Measurements from ENCODE around the gene SNAPC2. TPM values are rescaled to one million over a fixed set of nuclear protein-coding genes. Genes with fewer than 3 reads are reported as not detected.

SNAPC2 gene
- total RNA-seq, 1 experiment from 2014 or later, result 23.2 TPM

DNA sequence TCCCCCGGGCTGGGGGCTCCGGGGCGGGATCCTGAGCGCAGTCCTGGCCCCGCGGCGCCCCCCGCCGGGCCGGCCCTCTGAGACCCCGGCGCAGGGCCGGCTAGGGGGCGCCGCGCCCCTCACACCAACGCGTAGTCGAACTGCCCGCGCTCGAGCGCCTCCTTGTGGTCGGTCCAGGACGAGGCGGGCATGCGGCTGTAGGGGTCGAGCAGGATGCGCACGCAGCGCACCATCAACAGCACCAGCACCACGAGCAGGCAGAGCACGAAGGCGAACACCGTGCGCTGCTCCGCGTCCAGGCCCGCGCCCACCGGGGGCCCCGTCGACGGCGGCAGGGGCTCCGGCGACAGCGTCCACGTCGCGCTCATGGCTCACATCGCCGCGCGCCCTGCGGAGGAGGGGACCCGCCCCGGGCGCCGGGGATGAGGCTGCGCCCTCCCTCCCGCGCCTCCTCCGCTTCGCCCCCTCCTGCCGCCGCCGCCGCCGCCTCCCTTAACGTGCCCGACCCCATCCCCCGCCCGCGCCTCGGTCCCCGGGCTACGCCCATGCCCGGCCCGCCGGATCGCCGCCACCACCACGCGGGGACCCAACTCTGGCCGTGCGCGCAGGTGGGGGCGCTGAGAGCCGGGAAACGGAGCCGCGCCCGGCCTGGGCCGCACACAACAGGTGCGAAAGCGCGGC is 5.2 kb downstream of the SNAPC2 start (continued):
- peak; percentile 94 for TF ChIP-seq ETV6 (CRISPR knock-in tag; IDR thresholded peaks at IDR 0.05)
- TF ChIP-seq, protein P1, sequence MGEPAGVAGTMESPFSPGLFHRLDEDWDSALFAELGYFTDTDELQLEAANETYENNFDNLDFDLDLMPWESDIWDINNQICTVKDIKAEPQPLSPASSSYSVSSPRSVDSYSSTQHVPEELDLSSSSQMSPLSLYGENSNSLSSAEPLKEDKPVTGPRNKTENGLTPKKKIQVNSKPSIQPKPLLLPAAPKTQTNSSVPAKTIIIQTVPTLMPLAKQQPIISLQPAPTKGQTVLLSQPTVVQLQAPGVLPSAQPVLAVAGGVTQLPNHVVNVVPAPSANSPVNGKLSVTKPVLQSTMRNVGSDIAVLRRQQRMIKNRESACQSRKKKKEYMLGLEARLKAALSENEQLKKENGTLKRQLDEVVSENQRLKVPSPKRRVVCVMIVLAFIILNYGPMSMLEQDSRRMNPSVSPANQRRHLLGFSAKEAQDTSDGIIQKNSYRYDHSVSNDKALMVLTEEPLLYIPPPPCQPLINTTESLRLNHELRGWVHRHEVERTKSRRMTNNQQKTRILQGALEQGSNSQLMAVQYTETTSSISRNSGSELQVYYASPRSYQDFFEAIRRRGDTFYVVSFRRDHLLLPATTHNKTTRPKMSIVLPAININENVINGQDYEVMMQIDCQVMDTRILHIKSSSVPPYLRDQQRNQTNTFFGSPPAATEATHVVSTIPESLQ (CRISPR knock-in tag; IDR thresholded peaks at IDR 0.05), result no peak
- no peak for TF ChIP-seq EMX1 (CRISPR knock-in tag; IDR thresholded peaks at IDR 0.05)
- TF ChIP-seq ZNF423 (CRISPR knock-in tag; IDR thresholded peaks at IDR 0.05), result peak; percentile 66; the same call in 1 of the 2 replicates
- peak; percentile 96; the same call in 1 of the 2 replicates for TF ChIP-seq NFE2L1 (CRISPR knock-in tag; IDR thresholded peaks at IDR 0.05)
- TF ChIP-seq SMAD3 (CRISPR knock-in tag; IDR thresholded peaks at IDR 0.05; ENCODE audit: borderline replicate concordance), result peak; percentile 91
- no peak for TF ChIP-seq ZNF671 (CRISPR knock-in tag; IDR thresholded peaks at IDR 0.05)
- TF ChIP-seq ZBTB21 (CRISPR knock-in tag; IDR thresholded peaks at IDR 0.05; ENCODE audit: borderline replicate concordance), result peak; percentile 83
- TF ChIP-seq, protein P2, sequence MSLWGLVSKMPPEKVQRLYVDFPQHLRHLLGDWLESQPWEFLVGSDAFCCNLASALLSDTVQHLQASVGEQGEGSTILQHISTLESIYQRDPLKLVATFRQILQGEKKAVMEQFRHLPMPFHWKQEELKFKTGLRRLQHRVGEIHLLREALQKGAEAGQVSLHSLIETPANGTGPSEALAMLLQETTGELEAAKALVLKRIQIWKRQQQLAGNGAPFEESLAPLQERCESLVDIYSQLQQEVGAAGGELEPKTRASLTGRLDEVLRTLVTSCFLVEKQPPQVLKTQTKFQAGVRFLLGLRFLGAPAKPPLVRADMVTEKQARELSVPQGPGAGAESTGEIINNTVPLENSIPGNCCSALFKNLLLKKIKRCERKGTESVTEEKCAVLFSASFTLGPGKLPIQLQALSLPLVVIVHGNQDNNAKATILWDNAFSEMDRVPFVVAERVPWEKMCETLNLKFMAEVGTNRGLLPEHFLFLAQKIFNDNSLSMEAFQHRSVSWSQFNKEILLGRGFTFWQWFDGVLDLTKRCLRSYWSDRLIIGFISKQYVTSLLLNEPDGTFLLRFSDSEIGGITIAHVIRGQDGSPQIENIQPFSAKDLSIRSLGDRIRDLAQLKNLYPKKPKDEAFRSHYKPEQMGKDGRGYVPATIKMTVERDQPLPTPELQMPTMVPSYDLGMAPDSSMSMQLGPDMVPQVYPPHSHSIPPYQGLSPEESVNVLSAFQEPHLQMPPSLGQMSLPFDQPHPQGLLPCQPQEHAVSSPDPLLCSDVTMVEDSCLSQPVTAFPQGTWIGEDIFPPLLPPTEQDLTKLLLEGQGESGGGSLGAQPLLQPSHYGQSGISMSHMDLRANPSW (CRISPR knock-in tag; conservative IDR thresholded peaks at IDR 0.05; ENCODE audit: low read depth), result 0 out of 2 replicates have a peak, but pooled peaks have one; percentile 57
- TF ChIP-seq, protein P3, sequence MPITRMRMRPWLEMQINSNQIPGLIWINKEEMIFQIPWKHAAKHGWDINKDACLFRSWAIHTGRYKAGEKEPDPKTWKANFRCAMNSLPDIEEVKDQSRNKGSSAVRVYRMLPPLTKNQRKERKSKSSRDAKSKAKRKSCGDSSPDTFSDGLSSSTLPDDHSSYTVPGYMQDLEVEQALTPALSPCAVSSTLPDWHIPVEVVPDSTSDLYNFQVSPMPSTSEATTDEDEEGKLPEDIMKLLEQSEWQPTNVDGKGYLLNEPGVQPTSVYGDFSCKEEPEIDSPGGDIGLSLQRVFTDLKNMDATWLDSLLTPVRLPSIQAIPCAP (CRISPR knock-in tag; IDR thresholded peaks at IDR 0.05), result peak; percentile 77; the same call in 1 of the 2 replicates
- peak; percentile 74 for TF ChIP-seq SP1 (CRISPR knock-in tag; conservative IDR thresholded peaks at IDR 0.05)
- TF ChIP-seq, protein P4, sequence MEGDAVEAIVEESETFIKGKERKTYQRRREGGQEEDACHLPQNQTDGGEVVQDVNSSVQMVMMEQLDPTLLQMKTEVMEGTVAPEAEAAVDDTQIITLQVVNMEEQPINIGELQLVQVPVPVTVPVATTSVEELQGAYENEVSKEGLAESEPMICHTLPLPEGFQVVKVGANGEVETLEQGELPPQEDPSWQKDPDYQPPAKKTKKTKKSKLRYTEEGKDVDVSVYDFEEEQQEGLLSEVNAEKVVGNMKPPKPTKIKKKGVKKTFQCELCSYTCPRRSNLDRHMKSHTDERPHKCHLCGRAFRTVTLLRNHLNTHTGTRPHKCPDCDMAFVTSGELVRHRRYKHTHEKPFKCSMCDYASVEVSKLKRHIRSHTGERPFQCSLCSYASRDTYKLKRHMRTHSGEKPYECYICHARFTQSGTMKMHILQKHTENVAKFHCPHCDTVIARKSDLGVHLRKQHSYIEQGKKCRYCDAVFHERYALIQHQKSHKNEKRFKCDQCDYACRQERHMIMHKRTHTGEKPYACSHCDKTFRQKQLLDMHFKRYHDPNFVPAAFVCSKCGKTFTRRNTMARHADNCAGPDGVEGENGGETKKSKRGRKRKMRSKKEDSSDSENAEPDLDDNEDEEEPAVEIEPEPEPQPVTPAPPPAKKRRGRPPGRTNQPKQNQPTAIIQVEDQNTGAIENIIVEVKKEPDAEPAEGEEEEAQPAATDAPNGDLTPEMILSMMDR (IDR thresholded peaks at IDR 0.05), result peak; percentile 91
- TF ChIP-seq, protein P5, sequence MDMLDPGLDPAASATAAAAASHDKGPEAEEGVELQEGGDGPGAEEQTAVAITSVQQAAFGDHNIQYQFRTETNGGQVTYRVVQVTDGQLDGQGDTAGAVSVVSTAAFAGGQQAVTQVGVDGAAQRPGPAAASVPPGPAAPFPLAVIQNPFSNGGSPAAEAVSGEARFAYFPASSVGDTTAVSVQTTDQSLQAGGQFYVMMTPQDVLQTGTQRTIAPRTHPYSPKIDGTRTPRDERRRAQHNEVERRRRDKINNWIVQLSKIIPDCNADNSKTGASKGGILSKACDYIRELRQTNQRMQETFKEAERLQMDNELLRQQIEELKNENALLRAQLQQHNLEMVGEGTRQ (CRISPR knock-in tag; IDR thresholded peaks at IDR 0.05), result peak; percentile 48

DNA sequence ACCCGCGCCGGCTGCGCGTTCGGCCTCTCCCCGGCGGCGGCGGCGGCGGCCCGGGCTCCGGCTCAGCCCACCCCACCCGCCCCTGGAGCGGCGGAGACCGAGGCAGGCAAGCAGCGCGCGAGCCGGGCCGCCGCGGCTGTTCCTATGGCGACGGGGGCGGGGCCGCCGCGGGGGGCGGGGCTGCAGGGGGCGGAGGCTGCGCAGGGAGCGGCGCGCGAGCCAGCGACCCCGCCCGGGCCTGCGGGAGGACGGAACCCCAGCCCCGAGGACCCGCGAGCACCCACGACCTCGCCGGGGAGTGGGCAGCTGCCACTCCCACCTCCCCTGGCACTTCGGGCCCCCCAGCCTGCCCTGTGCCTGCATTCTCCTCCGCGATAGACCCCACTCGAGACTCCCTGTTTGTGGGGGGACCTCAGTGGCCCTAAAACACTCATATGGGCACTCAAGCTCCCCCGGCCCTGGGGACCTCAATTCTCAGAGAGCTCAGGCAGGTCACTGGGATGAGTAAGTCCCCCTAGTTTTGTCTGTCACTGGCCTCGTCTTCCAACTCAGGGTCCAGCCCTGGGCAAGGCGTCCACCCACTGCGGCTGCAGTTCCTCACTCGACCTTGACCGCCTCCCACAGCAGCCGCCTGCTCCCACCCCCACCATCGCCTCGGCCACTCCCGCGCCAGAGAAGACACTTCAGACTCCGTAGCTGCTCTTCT is 6.0 kb downstream of the SNAPC2 start, which contains the start of gene CTXN1:
TSS of gene CTXN1 (minus strand) at position 115 of the 706 bp plus-strand sequence. CDS start 597 bp downstream, outside the sequence.
- Mint-ChIP-seq H3K36me3 (peaks cover 4% of the 10 kb centered on the region), H3K27ac (no peak within 1 kb of the TSS; the same call in 1 of the 2 replicates), H3K4me3 (peak within 1 kb of the TSS; percentile 79), H3K27me3 (ENCODE audit: low read depth) (no peaks in the 10 kb centered on the region), H3K4me1 (peaks cover 4% of the 10 kb centered on the region; the same call in 1 of the 2 replicates), H3K9me3 (no peaks in the 10 kb centered on the region)
- ChIA-PET POLR2A (interaction anchor here (0.6 to 2.0 kb wide), 3 partner anchors 17 to 91 kb away, joined by 3 to 8 read pairs (median 4); partner anchors contain the start of gene TIMM44), CTCF (interaction anchor here (0.7 to 2.2 kb wide), 4 partner anchors 8 to 73 kb away, joined by 3 to 14 read pairs (median 6); partner anchors contain the start of gene TIMM44)
- peak; percentile 80 for DNase-seq (ENCODE audit: low spot score)
- ATAC-seq, result peak; percentile 7
- no peak for TF ChIP-seq NFYB (CRISPR knock-in tag; conservative IDR thresholded peaks at IDR 0.05; ENCODE audit: low read depth)
- TF ChIP-seq NR1H2 (CRISPR knock-in tag; IDR thresholded peaks at IDR 0.05), result no peak
- TF ChIP-seq, protein P6, sequence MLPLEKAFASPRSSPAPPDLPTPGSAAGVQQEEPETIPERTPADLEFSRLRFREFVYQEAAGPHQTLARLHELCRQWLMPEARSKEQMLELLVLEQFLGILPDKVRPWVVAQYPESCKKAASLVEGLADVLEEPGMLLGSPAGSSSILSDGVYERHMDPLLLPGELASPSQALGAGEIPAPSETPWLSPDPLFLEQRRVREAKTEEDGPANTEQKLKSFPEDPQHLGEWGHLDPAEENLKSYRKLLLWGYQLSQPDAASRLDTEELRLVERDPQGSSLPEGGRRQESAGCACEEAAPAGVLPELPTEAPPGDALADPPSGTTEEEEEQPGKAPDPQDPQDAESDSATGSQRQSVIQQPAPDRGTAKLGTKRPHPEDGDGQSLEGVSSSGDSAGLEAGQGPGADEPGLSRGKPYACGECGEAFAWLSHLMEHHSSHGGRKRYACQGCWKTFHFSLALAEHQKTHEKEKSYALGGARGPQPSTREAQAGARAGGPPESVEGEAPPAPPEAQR (CRISPR knock-in tag; IDR thresholded peaks at IDR 0.05), result no peak
- TF ChIP-seq ZNF671 (CRISPR knock-in tag; IDR thresholded peaks at IDR 0.05), result peak; percentile 71; the same call in 1 of the 2 replicates
- peak; percentile 85 for TF ChIP-seq ZNF416 (CRISPR knock-in tag; IDR thresholded peaks at IDR 0.05)
- TF ChIP-seq ZNF263 (CRISPR knock-in tag; IDR thresholded peaks at IDR 0.05; ENCODE audit: low read depth), result no peak
- peak; percentile 73; the same call in 1 of the 2 replicates for TF ChIP-seq PRRX2 (CRISPR knock-in tag; IDR thresholded peaks at IDR 0.05)
- TF ChIP-seq, protein P7, sequence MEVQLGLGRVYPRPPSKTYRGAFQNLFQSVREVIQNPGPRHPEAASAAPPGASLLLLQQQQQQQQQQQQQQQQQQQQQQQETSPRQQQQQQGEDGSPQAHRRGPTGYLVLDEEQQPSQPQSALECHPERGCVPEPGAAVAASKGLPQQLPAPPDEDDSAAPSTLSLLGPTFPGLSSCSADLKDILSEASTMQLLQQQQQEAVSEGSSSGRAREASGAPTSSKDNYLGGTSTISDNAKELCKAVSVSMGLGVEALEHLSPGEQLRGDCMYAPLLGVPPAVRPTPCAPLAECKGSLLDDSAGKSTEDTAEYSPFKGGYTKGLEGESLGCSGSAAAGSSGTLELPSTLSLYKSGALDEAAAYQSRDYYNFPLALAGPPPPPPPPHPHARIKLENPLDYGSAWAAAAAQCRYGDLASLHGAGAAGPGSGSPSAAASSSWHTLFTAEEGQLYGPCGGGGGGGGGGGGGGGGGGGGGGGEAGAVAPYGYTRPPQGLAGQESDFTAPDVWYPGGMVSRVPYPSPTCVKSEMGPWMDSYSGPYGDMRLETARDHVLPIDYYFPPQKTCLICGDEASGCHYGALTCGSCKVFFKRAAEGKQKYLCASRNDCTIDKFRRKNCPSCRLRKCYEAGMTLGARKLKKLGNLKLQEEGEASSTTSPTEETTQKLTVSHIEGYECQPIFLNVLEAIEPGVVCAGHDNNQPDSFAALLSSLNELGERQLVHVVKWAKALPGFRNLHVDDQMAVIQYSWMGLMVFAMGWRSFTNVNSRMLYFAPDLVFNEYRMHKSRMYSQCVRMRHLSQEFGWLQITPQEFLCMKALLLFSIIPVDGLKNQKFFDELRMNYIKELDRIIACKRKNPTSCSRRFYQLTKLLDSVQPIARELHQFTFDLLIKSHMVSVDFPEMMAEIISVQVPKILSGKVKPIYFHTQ (CRISPR knock-in tag; IDR thresholded peaks at IDR 0.05), result 0 out of 2 replicates have a peak, but pooled peaks have one; percentile 75
- TF ChIP-seq EMX1 (CRISPR knock-in tag; IDR thresholded peaks at IDR 0.05), result 0 out of 2 replicates have a peak, but pooled peaks have one; percentile 63

All from WTC11 (cell line).